ENCODE data around the gene SMAP1.

Gene SMAP1

DNA sequence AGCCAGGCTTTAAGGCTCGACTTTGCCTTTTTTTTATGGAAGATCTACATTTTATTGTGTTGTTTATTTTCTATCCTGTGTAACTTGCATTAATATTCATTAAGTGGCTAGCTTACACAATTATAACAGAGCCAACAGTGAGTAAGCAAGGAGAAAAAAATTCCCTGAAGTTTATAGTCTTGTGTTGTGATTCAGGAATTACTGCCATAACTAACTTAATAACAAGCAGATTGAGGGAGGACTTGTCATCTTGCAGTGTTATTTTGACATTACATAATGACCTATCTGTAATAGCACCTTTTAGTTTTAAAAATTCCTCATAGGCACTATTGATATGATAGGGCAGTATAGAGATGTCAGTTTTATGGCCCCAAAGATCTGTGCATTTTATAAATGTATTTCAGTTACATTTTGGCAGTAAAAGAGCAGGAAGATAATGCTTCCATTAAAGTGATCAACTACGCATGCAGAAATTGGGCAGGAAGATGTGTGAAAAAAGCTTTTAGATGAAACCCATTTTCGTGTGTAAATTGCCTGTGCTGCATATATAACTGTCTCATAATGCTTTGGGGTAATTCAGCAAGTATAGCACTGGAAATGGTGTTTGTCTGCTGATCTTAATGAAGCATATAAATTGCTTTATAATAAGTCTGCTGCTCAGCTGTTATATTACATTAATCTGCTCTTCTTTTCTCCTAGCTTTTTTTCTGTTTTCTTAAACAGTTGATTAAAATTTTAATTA is 123.0 kb downstream of the SMAP1 start:
- no peak overlapping the region for H3K27ac ChIP-seq
- no peak for TF ChIP-seq ZFX (IDR thresholded peaks at IDR 0.05)
- TF ChIP-seq CTCF (conservative IDR thresholded peaks at IDR 0.05), result no peak

GRCh38 chr6:70797625-70798024 is 129.9 kb downstream of the SMAP1 start:
- TF ChIP-seq ZFX (IDR thresholded peaks at IDR 0.05) (no peak), CTCF (conservative IDR thresholded peaks at IDR 0.05) (no peak)
- no peak overlapping the region for H3K27ac ChIP-seq

- TF ChIP-seq ZFX (IDR thresholded peaks at IDR 0.05), result no peak
- TF ChIP-seq CTCF (conservative IDR thresholded peaks at IDR 0.05), result no peak
- no peak overlapping the region for H3K27ac ChIP-seq
These were observed 138.4 kb downstream of the SMAP1 start for GRCh38 chr6:70806086-70806485.

DNA sequence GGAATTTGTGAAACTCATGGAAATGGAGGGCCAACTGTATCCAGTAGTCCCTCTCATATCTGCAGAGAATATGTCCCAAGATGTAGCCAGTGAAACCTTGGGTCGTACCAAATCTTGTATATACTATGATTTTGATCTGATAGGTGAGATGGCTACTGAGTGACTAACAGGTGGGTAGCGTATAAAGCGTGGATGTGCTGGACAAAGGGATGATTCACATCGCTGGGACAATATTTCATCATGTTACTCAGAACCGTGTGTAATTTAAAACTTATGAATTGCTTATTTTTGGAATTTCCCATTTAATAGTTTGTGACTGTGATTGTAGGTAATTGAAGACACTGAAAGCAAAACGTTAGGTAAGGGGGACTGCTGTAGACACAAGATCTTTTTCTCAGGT is 144.1 kb downstream of the SMAP1 start:
- no peak overlapping the region for H3K27ac ChIP-seq

GRCh38 chr6:70813885-70814284 is 146.2 kb downstream of the SMAP1 start:
- TF ChIP-seq CTCF (conservative IDR thresholded peaks at IDR 0.05) (no peak), ZFX (IDR thresholded peaks at IDR 0.05) (no peak)

More for the DNA sequence above, 144.1 kb downstream of the SMAP1 start:
- TF ChIP-seq ZFX (IDR thresholded peaks at IDR 0.05) (no peak), CTCF (conservative IDR thresholded peaks at IDR 0.05) (no peak)

GRCh38 chr6:70819646-70820045 is 152.0 kb downstream of the SMAP1 start:
- TF ChIP-seq CTCF (conservative IDR thresholded peaks at IDR 0.05) (no peak), ZFX (IDR thresholded peaks at IDR 0.05) (no peak)
- H3K27ac ChIP-seq, result no peak overlapping the region

More at GRCh38 chr6:70813885-70814284, 146.2 kb downstream of the SMAP1 start:
- H3K27ac ChIP-seq, result no peak overlapping the region

DNA sequence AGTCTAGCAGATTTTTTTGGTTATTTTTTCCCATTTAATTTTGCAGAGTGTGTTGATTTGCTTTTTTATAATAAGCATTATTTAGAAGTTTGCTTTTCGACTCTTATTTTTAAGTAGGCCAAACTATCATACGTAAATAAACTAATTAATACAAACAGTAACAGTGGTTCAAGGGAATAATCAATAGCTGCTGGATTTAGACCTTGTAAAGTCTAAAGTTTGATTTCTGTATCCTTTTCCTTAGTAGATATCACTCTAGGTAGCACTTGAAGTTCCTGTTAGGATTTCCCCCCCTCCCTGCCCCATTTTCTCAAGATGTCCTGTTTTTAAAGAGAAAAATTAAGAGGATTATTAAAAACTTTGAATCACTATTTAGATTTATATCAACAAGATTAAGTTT is 153.1 kb downstream of the SMAP1 start:
- TF ChIP-seq ZFX (IDR thresholded peaks at IDR 0.05) (no peak), CTCF (conservative IDR thresholded peaks at IDR 0.05) (no peak)
- H3K27ac ChIP-seq, result no peak overlapping the region

Data from C4-2B (cell line).